Bronchial epithelial cell (primary cell): ENCODE measurements around the gene ZSWIM8. TPM values are rescaled to one million over a fixed set of nuclear protein-coding genes. Genes with fewer than 3 reads are reported as not detected.

Source experiments
- DNase-seq: peaks from one replicate; pipeline ENCODE4 v3.0.0-alpha.2; 2010; ENCODE audit warnings: low read depth
- FAIRE-seq: peaks from 2 replicates; lab custom pipeline; 2011; peaks lifted over from hg19 to GRCh38; lab: Jason Lieb, UNC
- H3K27me3 ChIP-seq: 2 replicates; pipeline ENCODE4 v1.5.1; 2011; ENCODE audit warnings: low read length; ENCODE audit not compliant: control insufficient read depth, insufficient read depth
- H3K36me3 ChIP-seq: 2 replicates; pipeline ENCODE4 v1.5.1; 2011; ENCODE audit warnings: low read length; ENCODE audit not compliant: control insufficient read depth, insufficient read depth
- H3K4me3 ChIP-seq: 2 replicates; pipeline ENCODE4 v1.5.1; 2011; ENCODE audit warnings: mild to moderate bottlenecking, low read depth, low read length, control low read depth
- total RNA-seq: library from RNA; depleted of rRNA; stranded (reverse); fragments of >200 nt; gene quantifications from 2 replicates; pipeline ENCODE4 v1.2.1, GENCODE V29; 2014
- TF ChIP-seq, protein P1 (sequence below): IDR thresholded peaks from 2 replicates; pipeline ENCODE4 v1.5.1; 2011; ENCODE audit warnings: mild to moderate bottlenecking, moderate library complexity, low read length, control low read depth, inconsistent platforms; ENCODE audit not compliant: insufficient read depth, severe bottlenecking

The ZSWIM8 gene
- total RNA-seq, 1 donor from 2014 or later = 27.1 TPM

GRCh38 chr10:73746721-73747120 lies 38.7 kb upstream of the ZSWIM8 start:
- H3K27me3 ChIP-seq = no peaks in the 10 kb centered on the region
- no peak for FAIRE-seq
- no peak for DNase-seq
- H3K4me3 ChIP-seq = no peak overlapping the region
- H3K36me3 ChIP-seq = peaks cover 15% of the 10 kb centered on the region
- TF ChIP-seq, protein P1, sequence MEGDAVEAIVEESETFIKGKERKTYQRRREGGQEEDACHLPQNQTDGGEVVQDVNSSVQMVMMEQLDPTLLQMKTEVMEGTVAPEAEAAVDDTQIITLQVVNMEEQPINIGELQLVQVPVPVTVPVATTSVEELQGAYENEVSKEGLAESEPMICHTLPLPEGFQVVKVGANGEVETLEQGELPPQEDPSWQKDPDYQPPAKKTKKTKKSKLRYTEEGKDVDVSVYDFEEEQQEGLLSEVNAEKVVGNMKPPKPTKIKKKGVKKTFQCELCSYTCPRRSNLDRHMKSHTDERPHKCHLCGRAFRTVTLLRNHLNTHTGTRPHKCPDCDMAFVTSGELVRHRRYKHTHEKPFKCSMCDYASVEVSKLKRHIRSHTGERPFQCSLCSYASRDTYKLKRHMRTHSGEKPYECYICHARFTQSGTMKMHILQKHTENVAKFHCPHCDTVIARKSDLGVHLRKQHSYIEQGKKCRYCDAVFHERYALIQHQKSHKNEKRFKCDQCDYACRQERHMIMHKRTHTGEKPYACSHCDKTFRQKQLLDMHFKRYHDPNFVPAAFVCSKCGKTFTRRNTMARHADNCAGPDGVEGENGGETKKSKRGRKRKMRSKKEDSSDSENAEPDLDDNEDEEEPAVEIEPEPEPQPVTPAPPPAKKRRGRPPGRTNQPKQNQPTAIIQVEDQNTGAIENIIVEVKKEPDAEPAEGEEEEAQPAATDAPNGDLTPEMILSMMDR = no peak

DNA sequence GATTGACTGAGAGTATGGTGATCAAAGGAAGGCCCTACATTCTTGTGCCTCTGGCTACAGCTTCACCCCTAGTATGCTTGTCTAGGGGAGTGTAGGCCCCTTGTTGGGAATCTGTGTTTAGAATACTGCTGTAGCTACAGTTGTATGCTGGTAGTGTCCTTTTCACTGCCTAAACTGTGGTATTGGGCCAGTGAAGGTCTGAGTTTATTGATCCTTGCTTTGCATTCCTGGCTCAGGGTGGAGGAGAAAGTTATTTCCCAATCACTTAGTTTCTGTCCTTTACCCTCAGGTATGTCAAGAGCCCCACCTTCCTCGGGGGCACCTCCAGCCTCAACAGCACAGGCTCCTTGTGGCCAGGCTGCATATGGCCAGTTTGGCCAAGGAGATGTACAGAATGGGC lies 34.6 kb upstream of the ZSWIM8 start:
- DNase-seq (no peak), FAIRE-seq (no peak)
- Histone ChIP-seq H3K4me3 (no peak overlapping the region), H3K36me3 (peaks cover 18% of the 10 kb centered on the region), H3K27me3 (no peaks in the 10 kb centered on the region)
- TF ChIP-seq, protein P1 = no peak

GRCh38 chr10:73756183-73756582 lies 29.2 kb upstream of the ZSWIM8 start:
- no peak for FAIRE-seq
- H3K36me3 ChIP-seq = peaks cover 17% of the 10 kb centered on the region

GRCh38 chr10:73758704-73759511 lies 26.5 kb upstream of the ZSWIM8 start:
- DNase-seq = no peak
- H3K27me3 ChIP-seq = no peaks in the 10 kb centered on the region
- FAIRE-seq = no peak
- H3K36me3 ChIP-seq = peaks cover 25% of the 10 kb centered on the region
- H3K4me3 ChIP-seq = no peak overlapping the region
- TF ChIP-seq, protein P1 = no peak

More at GRCh38 chr10:73756183-73756582, 29.2 kb upstream of the ZSWIM8 start:
- no peaks in the 10 kb centered on the region for H3K27me3 ChIP-seq
- no peak overlapping the region for H3K4me3 ChIP-seq
- DNase-seq = no peak
- TF ChIP-seq, protein P1 = no peak

GRCh38 chr10:73759512-73760115 lies 25.8 kb upstream of the ZSWIM8 start:
- no peak for FAIRE-seq
- peak; percentile 34 for DNase-seq
- Histone ChIP-seq H3K4me3 (no peak overlapping the region), H3K27me3 (no peaks in the 10 kb centered on the region), H3K36me3 (peaks cover 27% of the 10 kb centered on the region)
- TF ChIP-seq, protein P1 = no peak
